H9 (cell line): ENCODE results near the gene SLX4. TPM values are rescaled to one million over a fixed set of nuclear protein-coding genes. Genes with fewer than 3 reads are reported as not detected.

Source experiments
- DNase-seq: peaks from one replicate; pipeline ENCODE4 v3.0.0-alpha.2; 2017
- H2AFZ ChIP-seq: one replicate; pipeline ENCODE4 v1.6.1; 2013; ENCODE audit warnings: mild to moderate bottlenecking, low read length, control low read depth, moderate library complexity
- H2AK5ac ChIP-seq: 2 replicates; pipeline ENCODE4 v1.6.1; 2013; ENCODE audit warnings: low read length, control low read depth, mixed read lengths; ENCODE audit not compliant: insufficient read length
- H2BK120ac ChIP-seq: one replicate; pipeline ENCODE4 v1.6.1; 2013; ENCODE audit warnings: low read depth, mild to moderate bottlenecking, low read length, control low read depth, inconsistent platforms; ENCODE audit not compliant: poor library complexity, severe bottlenecking
- H2BK12ac ChIP-seq: 2 replicates; pipeline ENCODE4 v1.6.1; 2013; ENCODE audit warnings: low read length, control low read depth, mixed read lengths, low read depth; ENCODE audit not compliant: insufficient read length
- H2BK15ac ChIP-seq: 2 replicates; pipeline ENCODE4 v1.6.1; 2013; ENCODE audit warnings: low read depth, low read length, control low read depth
- H2BK20ac ChIP-seq: one replicate; pipeline ENCODE4 v1.6.1; 2013; ENCODE audit warnings: low read depth, mild to moderate bottlenecking, low read length, control low read depth, inconsistent platforms; ENCODE audit not compliant: poor library complexity, severe bottlenecking
- H2BK5ac ChIP-seq: 2 replicates; pipeline ENCODE4 v1.6.1; 2013; ENCODE audit warnings: low read length, control low read depth, mixed read lengths; ENCODE audit not compliant: insufficient read length
- H3K14ac ChIP-seq: 2 replicates; pipeline ENCODE4 v1.6.1; 2013; ENCODE audit warnings: low read length, control low read depth; ENCODE audit not compliant: insufficient read depth
- H3K18ac ChIP-seq: 2 replicates; pipeline ENCODE4 v1.6.1; 2013; ENCODE audit warnings: low read depth, mild to moderate bottlenecking, mixed read lengths, low read length, control low read depth; ENCODE audit not compliant: insufficient read length
- H3K23ac ChIP-seq: 2 replicates; pipeline ENCODE4 v1.6.1; 2013; ENCODE audit warnings: low read length, control low read depth, mixed read lengths, low read depth; ENCODE audit not compliant: insufficient read length
- H3K23me2 ChIP-seq: 2 replicates; pipeline ENCODE4 v1.6.1; 2013; ENCODE audit warnings: low read depth, mild to moderate bottlenecking, mixed read lengths, low read length, control low read depth; ENCODE audit not compliant: insufficient read length, poor library complexity, severe bottlenecking
- H3K27ac ChIP-seq: 2 replicates; pipeline ENCODE4 v1.5.1; 2013; ENCODE audit warnings: low read length, control low read depth, mixed read lengths, low read depth; ENCODE audit not compliant: insufficient read length
- H3K27me3 ChIP-seq: 2 replicates; pipeline ENCODE4 v1.6.1; 2013; ENCODE audit warnings: low read length, control low read depth, inconsistent platforms; ENCODE audit not compliant: insufficient read depth
- H3K4ac ChIP-seq: 2 replicates; pipeline ENCODE4 v1.6.1; 2013; ENCODE audit warnings: low read depth, mild to moderate bottlenecking, control low read depth, inconsistent platforms, low read length, moderate library complexity
- H3K4me1 ChIP-seq: 2 replicates; pipeline ENCODE4 v1.6.1; 2013; ENCODE audit warnings: low read length, control low read depth, inconsistent platforms; ENCODE audit not compliant: insufficient read depth
- H3K4me2 ChIP-seq: 2 replicates; pipeline ENCODE4 v1.6.1; 2013; ENCODE audit warnings: low read length, control low read depth, mixed read lengths; ENCODE audit not compliant: insufficient read length, insufficient read depth
- H3K56ac ChIP-seq: 2 replicates; pipeline ENCODE4 v1.6.1; 2013; ENCODE audit warnings: low read depth, mild to moderate bottlenecking, mixed read lengths, low read length, control low read depth; ENCODE audit not compliant: insufficient read length
- H3K79me1 ChIP-seq: 2 replicates; pipeline ENCODE4 v1.6.1; 2013; ENCODE audit warnings: low read depth, mild to moderate bottlenecking, moderate library complexity, low read length, control low read depth, inconsistent platforms; ENCODE audit not compliant: insufficient read depth, poor library complexity, severe bottlenecking
- H3K79me2 ChIP-seq: 2 replicates; pipeline ENCODE4 v1.6.1; 2013; ENCODE audit warnings: low read length, control low read depth, inconsistent platforms; ENCODE audit not compliant: insufficient read depth
- H3K9ac ChIP-seq: 2 replicates; pipeline ENCODE4 v1.6.1; 2013; ENCODE audit warnings: low read length, control low read depth, mixed read lengths; ENCODE audit not compliant: insufficient read length; ENCODE audit errors: extremely low read depth
- H3K9me3 ChIP-seq: one replicate; pipeline ENCODE4 v1.6.1; 2013; ENCODE audit warnings: low read depth, low read length, inconsistent platforms; ENCODE audit not compliant: control insufficient read depth
- H3T11ph ChIP-seq: one replicate; pipeline ENCODE4 v1.6.1; 2013; ENCODE audit warnings: mild to moderate bottlenecking, low read length, control low read depth, inconsistent platforms
- H4K20me1 ChIP-seq: one replicate; pipeline ENCODE4 v1.6.1; 2013; ENCODE audit not compliant: control insufficient read depth, insufficient read length, insufficient read depth
- H4K5ac ChIP-seq: 2 replicates; pipeline ENCODE4 v1.6.1; 2013; ENCODE audit warnings: low read depth, mild to moderate bottlenecking, mixed read lengths, low read length, control low read depth; ENCODE audit not compliant: insufficient read length
- H4K8ac ChIP-seq: replicated peaks from 2 replicates; pipeline ENCODE4 v1.6.1; 2013; ENCODE audit warnings: low read length, control low read depth, mixed read lengths, low read depth; ENCODE audit not compliant: insufficient read length
- H4K91ac ChIP-seq: 2 replicates; pipeline ENCODE4 v1.6.1; 2013; ENCODE audit warnings: low read depth, mild to moderate bottlenecking, moderate library complexity, mixed read lengths, low read length, control low read depth; ENCODE audit not compliant: insufficient read length
- H3K27ac Mint-ChIP-seq, 3 experiments: 2 replicates in 2 of 3; 3 replicates in 1 of 3; pipeline ENCODE4 v1.8.0; 2020 to 2021; ENCODE audit warnings: mixed read lengths in 3 of 3, mild to moderate bottlenecking in 1 of 3, moderate library complexity in 1 of 3
- H3K27me3 Mint-ChIP-seq: 2 replicates; pipeline ENCODE4 v1.8.0; 2021; ENCODE audit warnings: low read depth, mild to moderate bottlenecking, moderate library complexity, mixed read lengths
- H3K36me3 Mint-ChIP-seq, 3 experiments: 2 replicates in 2 of 3; 3 replicates in 1 of 3; pipeline ENCODE4 v1.8.0; 2020 to 2021; ENCODE audit warnings: low read depth in 3 of 3, mixed read lengths in 3 of 3; ENCODE audit not compliant: insufficient read depth in 1 of 3
- H3K4me1 Mint-ChIP-seq, 2 experiments: 2 replicates each; pipeline ENCODE4 v1.8.0; 2020; ENCODE audit warnings: mixed read lengths in 2 of 2
- H3K4me3 Mint-ChIP-seq, 2 experiments: 2 replicates in 1 of 2; 3 replicates in 1 of 2; pipeline ENCODE4 v1.8.0; 2020 to 2021; ENCODE audit warnings: mild to moderate bottlenecking in 2 of 2, mixed read lengths in 2 of 2, moderate library complexity in 1 of 2
- H3K9me3 Mint-ChIP-seq, 2 experiments: 2 replicates in 1 of 2; 3 replicates in 1 of 2; pipeline ENCODE4 v1.8.0; 2020; ENCODE audit warnings: mild to moderate bottlenecking in 2 of 2, mixed read lengths in 2 of 2, moderate library complexity in 1 of 2
- CTCF ChIP-seq: fragments of 200-600 bp; sonication (generic); conservative IDR thresholded peaks from 3 replicates; pipeline ENCODE4 v1.8.0; 2021; ENCODE audit warnings: antibody characterized with exemption, mild to moderate bottlenecking
- whole genome bisulfite sequencing: extraction: QIAGEN DNeasy Blood & Tissue Kit; methylation state at CpG from one replicate; pipeline ENCODE4 v1.1.7; 2013; ENCODE audit warnings: missing lambda C conversion rate, low lambda C conversion rate, mixed read lengths; ENCODE audit not compliant: insufficient read length; ENCODE audit errors: extremely low coverage; 5-methylcytosine and 5-hydroxymethylcytosine counted together
- long read RNA-seq: library from polyadenylated mRNA; unstranded; transcript quantifications from one replicate; pipeline ENCODE4 v2.0.0, GENCODE V29; 2020
- total RNA-seq: library from RNA; stranded (reverse); gene quantifications from 2 replicates; pipeline ENCODE4 v1.2.1, GENCODE V29; 2021

Gene SLX4
- 9.9 and 10.0 TPM in 2 replicates for total RNA-seq
- long read RNA-seq, partial matches to known transcripts, result 4 of 7 reads
- long read RNA-seq, other reads (novel, unspliced or antisense), result 3 of 7 reads

- H2BK5ac ChIP-seq, result no peak within 1 kb of the TSS
- H3K14ac ChIP-seq, result no peak within 1 kb of the TSS
- Mint-ChIP-seq H3K27me3 (no peaks in the 10 kb centered on the region), H3K36me3 (peaks cover 3 to 22% (median 19%) of the 10 kb centered on the region in 3 experiments; a peak in 6 of 7 replicates), H3K4me3 (peak within 1 kb of the TSS; percentile 100), H3K9me3 (no peaks in the 10 kb centered on the region), H3K27ac (peak within 1 kb of the TSS; percentile 93 to 99 (median 99)), H3K4me1 (peaks cover 22 to 23% of the 10 kb centered on the region in 2 experiments)
- no peak within 1 kb of the TSS for H4K5ac ChIP-seq
- H3K27ac ChIP-seq, result no peak within 1 kb of the TSS
- no peak within 1 kb of the TSS for H3K4ac ChIP-seq
- H4K91ac ChIP-seq, result no peak within 1 kb of the TSS
- no peak within 1 kb of the TSS for H2BK20ac ChIP-seq
- no peaks in the 10 kb centered on the region for H3K9me3 ChIP-seq
- peaks cover 7% of the 10 kb centered on the region for H3K79me2 ChIP-seq
- no peaks in the 10 kb centered on the region for H3K4me1 ChIP-seq
- H2BK120ac ChIP-seq, result no peak within 1 kb of the TSS
- WGBS, result no CpG with 5 or more reads among the region's 86 CpGs
- H2BK15ac ChIP-seq, result no peak within 1 kb of the TSS
- H3K18ac ChIP-seq, result no peak within 1 kb of the TSS
- H2AK5ac ChIP-seq, result no peak within 1 kb of the TSS
- H3K4me2 ChIP-seq, result peak within 1 kb of the TSS; percentile 87
- peaks cover 4% of the 10 kb centered on the region for H3K23me2 ChIP-seq
- DNase-seq, result peak; percentile 91
- TF ChIP-seq CTCF, result no peak
- peaks cover 3% of the 10 kb centered on the region for H3K79me1 ChIP-seq
- no peak within 1 kb of the TSS for H3K23ac ChIP-seq
- peak within 1 kb of the TSS; percentile 40 for H3K9ac ChIP-seq
- H3K27me3 ChIP-seq, result no peaks in the 10 kb centered on the region
- no peaks in the 10 kb centered on the region for H4K20me1 ChIP-seq
- H3K56ac ChIP-seq, result no peak within 1 kb of the TSS
- H4K8ac ChIP-seq, result no peak within 1 kb of the TSS
- H2AFZ ChIP-seq, result no peak within 1 kb of the TSS
- H3T11ph ChIP-seq, result no peak within 1 kb of the TSS
- H2BK12ac ChIP-seq, result no peak within 1 kb of the TSS
Observed at GRCh38 chr16:3611146-3611975, at the start of gene SLX4. Gene SLX4 (minus strand): TSS chr16:3611606. CDS start chr16:3608964, 2,642 bp downstream.
